Right atrium auricular region (tissue), 2 donors: ENCODE results near the gene AATK. TPM values are rescaled to one million over a fixed set of nuclear protein-coding genes. Genes with fewer than 3 reads are reported as not detected.

Experiments
- DNase-seq: peaks from one replicate; pipeline ENCODE4 v3.0.0-alpha.2; 2019; ENCODE audit warnings: low spot score
- H3K27ac ChIP-seq, 2 donors: fragments of 200-600 bp; sonication (generic); 1 replicate in 1 of 2; 2 replicates in 1 of 2; pipeline ENCODE4 v1.5.1; 2016 to 2019
- H3K27me3 ChIP-seq, 2 donors: fragments of 200-600 bp; sonication (generic); one replicate each; pipeline versions ENCODE4 v1.5.1 to v1.6.0; 2017 to 2019
- H3K36me3 ChIP-seq: fragments of 200-600 bp; sonication (generic); one replicate; pipeline ENCODE4 v1.5.1; 2016
- H3K4me1 ChIP-seq, 2 donors: fragments of 200-600 bp; sonication (generic); one replicate each; pipeline versions ENCODE4 v1.5.1 to v1.6.0; 2017 to 2019
- H3K4me3 ChIP-seq, 2 donors: fragments of 200-600 bp; sonication (generic); 1 replicate in 1 of 2; 2 replicates in 1 of 2; pipeline ENCODE4 v1.5.1; 2017 to 2019; ENCODE audit warnings: mild to moderate bottlenecking in 1 of 2, moderate library complexity in 1 of 2
- H3K9me3 ChIP-seq, 2 donors: fragments of 200-600 bp; sonication (generic); one replicate each; pipeline ENCODE4 v1.5.1; 2019
- total RNA-seq, 2 donors: library from RNA; depleted of rRNA; stranded (reverse); fragments of >200 nt; gene quantifications; one replicate each; pipeline ENCODE4 v1.1.0, GENCODE V29; 2016
- TF ChIP-seq, protein P1 (sequence below), 2 donors: fragments of 200-600 bp; sonication (generic); IDR thresholded peaks; one replicate each; pipeline ENCODE4 v1.5.1; 2019; ENCODE audit warnings: antibody characterized with exemption in 2 of 2

The AATK gene
- total RNA-seq, 2 donors from 2014 or later: 5.4 to 6.5 TPM

GRCh38 chr17:81195941-81196495 lies 30.0 kb upstream of the AATK start:
- no peak for DNase-seq
- Histone ChIP-seq H3K4me3 (no peak overlapping the region), H3K27ac (no peak overlapping the region), H3K27me3 (no peaks in the 10 kb centered on the region), H3K9me3 (no peaks in the 10 kb centered on the region), H3K4me1 (peaks cover 0 to 8% of the 10 kb centered on the region in 2 donors), H3K36me3 (no peaks in the 10 kb centered on the region)
- TF ChIP-seq, protein P1, sequence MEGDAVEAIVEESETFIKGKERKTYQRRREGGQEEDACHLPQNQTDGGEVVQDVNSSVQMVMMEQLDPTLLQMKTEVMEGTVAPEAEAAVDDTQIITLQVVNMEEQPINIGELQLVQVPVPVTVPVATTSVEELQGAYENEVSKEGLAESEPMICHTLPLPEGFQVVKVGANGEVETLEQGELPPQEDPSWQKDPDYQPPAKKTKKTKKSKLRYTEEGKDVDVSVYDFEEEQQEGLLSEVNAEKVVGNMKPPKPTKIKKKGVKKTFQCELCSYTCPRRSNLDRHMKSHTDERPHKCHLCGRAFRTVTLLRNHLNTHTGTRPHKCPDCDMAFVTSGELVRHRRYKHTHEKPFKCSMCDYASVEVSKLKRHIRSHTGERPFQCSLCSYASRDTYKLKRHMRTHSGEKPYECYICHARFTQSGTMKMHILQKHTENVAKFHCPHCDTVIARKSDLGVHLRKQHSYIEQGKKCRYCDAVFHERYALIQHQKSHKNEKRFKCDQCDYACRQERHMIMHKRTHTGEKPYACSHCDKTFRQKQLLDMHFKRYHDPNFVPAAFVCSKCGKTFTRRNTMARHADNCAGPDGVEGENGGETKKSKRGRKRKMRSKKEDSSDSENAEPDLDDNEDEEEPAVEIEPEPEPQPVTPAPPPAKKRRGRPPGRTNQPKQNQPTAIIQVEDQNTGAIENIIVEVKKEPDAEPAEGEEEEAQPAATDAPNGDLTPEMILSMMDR (IDR thresholded peaks at IDR 0.05): no peak

GRCh38 chr17:81194941-81195901 lies 29.2 kb upstream of the AATK start:
- DNase-seq: no peak
- no peaks in the 10 kb centered on the region for H3K27me3 ChIP-seq
- H3K9me3 ChIP-seq: no peaks in the 10 kb centered on the region
- no peak overlapping the region for H3K27ac ChIP-seq
- H3K4me3 ChIP-seq: no peak overlapping the region
- TF ChIP-seq, protein P1 (IDR thresholded peaks at IDR 0.05): no peak
- H3K4me1 ChIP-seq: no peaks in the 10 kb centered on the region
- H3K36me3 ChIP-seq: no peaks in the 10 kb centered on the region

DNA sequence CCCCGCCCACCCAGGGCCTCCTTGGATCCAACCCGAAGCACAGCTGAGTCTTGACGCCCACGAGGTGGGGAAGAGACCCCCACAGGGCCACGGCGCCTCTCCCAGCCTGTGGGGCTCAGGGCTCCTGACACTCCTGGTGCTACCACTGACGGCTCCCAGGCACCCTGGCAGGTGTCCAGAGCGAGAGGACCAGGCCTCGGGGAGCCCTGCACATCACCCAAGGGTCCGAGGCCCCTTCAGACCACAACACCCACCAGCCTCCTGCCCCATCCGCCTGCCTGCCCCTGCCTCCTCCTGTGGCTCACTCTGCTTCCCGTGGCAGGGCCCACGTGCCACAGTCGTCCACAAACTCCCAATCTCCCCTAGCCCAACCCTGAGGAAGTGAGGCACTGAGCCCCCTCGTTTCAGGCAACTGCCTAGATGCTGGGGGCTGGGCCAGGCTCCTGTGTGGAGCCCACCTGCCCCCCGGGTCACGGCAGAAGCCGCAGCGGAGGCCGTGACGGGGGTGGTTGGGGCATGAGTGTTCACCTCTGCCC lies 28.3 kb upstream of the AATK start:
- TF ChIP-seq, protein P1 (IDR thresholded peaks at IDR 0.05): no peak
- Histone ChIP-seq H3K27ac (no peak overlapping the region), H3K4me1 (no peaks in the 10 kb centered on the region), H3K36me3 (no peaks in the 10 kb centered on the region), H3K27me3 (no peaks in the 10 kb centered on the region), H3K9me3 (no peaks in the 10 kb centered on the region), H3K4me3 (no peak overlapping the region)
- no peak for DNase-seq

DNA sequence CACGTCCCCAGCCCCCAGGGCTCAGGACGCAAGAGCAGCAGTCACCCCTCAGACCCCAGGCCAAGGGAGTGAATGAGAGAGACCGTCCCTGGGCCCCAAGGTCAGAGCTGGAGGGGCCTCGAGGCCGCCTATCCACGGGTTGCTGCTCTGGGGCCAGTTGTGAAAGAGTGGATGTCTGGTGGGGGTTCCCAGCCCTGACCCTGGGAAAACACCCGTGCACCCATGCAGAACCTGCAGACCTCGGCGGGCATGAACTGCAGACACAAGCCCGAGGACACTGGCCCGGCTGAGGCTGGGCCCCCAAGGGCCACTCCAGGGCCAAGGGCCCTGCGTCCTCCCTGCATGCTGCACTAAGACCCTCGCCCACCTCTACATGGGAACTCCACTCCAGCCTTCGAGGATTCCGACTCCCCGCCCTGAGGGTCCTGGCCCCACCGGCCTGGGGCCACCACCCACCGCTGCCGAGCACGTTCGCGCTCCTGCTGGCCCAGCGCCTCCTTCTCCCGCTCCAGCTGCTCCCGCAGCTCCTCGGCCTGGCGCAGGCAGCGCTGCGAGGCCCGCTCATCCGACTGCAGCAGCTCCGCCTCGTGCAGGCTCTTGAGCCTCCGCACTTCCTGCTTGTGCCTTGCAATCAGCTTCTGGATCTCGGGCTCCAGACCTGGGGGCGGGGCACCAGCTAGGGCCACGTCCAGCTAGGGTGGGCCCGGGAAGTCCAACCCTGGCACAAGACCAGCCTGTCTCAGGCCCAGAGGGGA lies 27.6 kb upstream of the AATK start:
- no peak overlapping the region for H3K4me3 ChIP-seq
- H3K9me3 ChIP-seq: no peaks in the 10 kb centered on the region
- no peak for DNase-seq
- no peaks in the 10 kb centered on the region for H3K27me3 ChIP-seq
- TF ChIP-seq, protein P1 (IDR thresholded peaks at IDR 0.05): no peak
- H3K27ac ChIP-seq: no peak overlapping the region
- H3K4me1 ChIP-seq: no peaks in the 10 kb centered on the region
- H3K36me3 ChIP-seq: no peaks in the 10 kb centered on the region

- DNase-seq: no peak
- H3K4me3 ChIP-seq: no peak overlapping the region
- H3K27me3 ChIP-seq: no peaks in the 10 kb centered on the region
- H3K36me3 ChIP-seq: no peaks in the 10 kb centered on the region
- H3K9me3 ChIP-seq: no peaks in the 10 kb centered on the region
- H3K27ac ChIP-seq: no peak overlapping the region
- TF ChIP-seq, protein P1 (IDR thresholded peaks at IDR 0.05): no peak
- no peaks in the 10 kb centered on the region for H3K4me1 ChIP-seq
Observed at GRCh38 chr17:81193051-81193410, 27.0 kb upstream of the AATK start.
